ENCODE measurements around the gene IL1RAP. TPM values are rescaled to one million over a fixed set of nuclear protein-coding genes. Genes with fewer than 3 reads are reported as not detected.

IL1RAP gene
- total and polyA plus RNA-seq, 2 donors (not counting 3 experiments of a cell fraction or from before 2014, with no cell fraction given): 4.3 to 9.2 TPM

GRCh38 chr3:190589326-190589725 lies 75.4 kb downstream of the IL1RAP start:
- H3K9me1 ChIP-seq (replicated peaks; ENCODE audit: control insufficient read depth, extremely low read depth, insufficient read depth, low read length): no peaks in the 10 kb centered on the region
- peaks cover 7% of the 10 kb centered on the region for H3K4me1 ChIP-seq (ENCODE audit: control insufficient read depth, extremely low read depth, insufficient read depth, low read length)
- no peaks in the 10 kb centered on the region for H3K79me2 ChIP-seq (ENCODE audit: control insufficient read depth, insufficient read depth, low read length)
- H3K4me2 ChIP-seq (ENCODE audit: insufficient read depth, low read length): no peak overlapping the region
- no peaks in the 10 kb centered on the region for H3K36me3 ChIP-seq (ENCODE audit: control insufficient read depth in 2 of 2, extremely low read depth in 1 of 2, insufficient read depth in 2 of 2, low read length in 2 of 2)
- POLR2A ChIA-PET: no interaction called here
- H3K27ac ChIP-seq (ENCODE audit: insufficient read depth, low read depth, low read length): no peak overlapping the region
- FAIRE-seq (no peak), DNase-seq (ENCODE audit: low read depth, low spot score) (no peak)
- TF ChIP-seq MYC (IDR thresholded peaks at IDR 0.05; ENCODE audit: low read depth, low read length): no peak
- no peak for TF ChIP-seq FOS (IDR thresholded peaks at IDR 0.05; ENCODE audit: borderline replicate concordance, insufficient read depth, low read length)
- TF ChIP-seq EZH2 (IDR thresholded peaks at IDR 0.05; ENCODE audit: borderline replicate concordance, low read depth, low read length, severe bottlenecking): no peak
- no peak for TF ChIP-seq MAX (IDR thresholded peaks at IDR 0.05; ENCODE audit: insufficient read depth, insufficient read length)
- TF ChIP-seq GATA2 (IDR thresholded peaks at IDR 0.05; ENCODE audit: insufficient read depth, insufficient read length, low read depth, low read length): no peak
- TF ChIP-seq CTCF (IDR thresholded peaks at IDR 0.05; ENCODE audit: extremely low read depth in 1 of 2, insufficient read depth in 1 of 2, low read depth in 1 of 2, low read length in 2 of 2): no peak
- TF ChIP-seq POLR2A (IDR thresholded peaks at IDR 0.05; ENCODE audit: low read depth, low read length): no peak
- no peak for TF ChIP-seq POLR2AphosphoS5 (IDR thresholded peaks at IDR 0.05; ENCODE audit: insufficient read depth, low read depth, low read length)
- TF ChIP-seq JUN (IDR thresholded peaks at IDR 0.05; ENCODE audit: borderline replicate concordance, insufficient read depth, insufficient read length, low read depth): no peak
- dilution Hi-C loops (cut with MboI; ENCODE audit: extremely low pct_ligation_motif_present, low sequenced_read_pairs): no loop called here
- no peak overlapping the region for H3K9ac ChIP-seq (replicated peaks; ENCODE audit: extremely low read depth, insufficient read depth, low read length)
- no peaks in the 10 kb centered on the region for H4K20me1 ChIP-seq (replicated peaks; ENCODE audit: control insufficient read depth, extremely low read depth, insufficient read depth, low read length)
- H2AFZ ChIP-seq (ENCODE audit: low read depth, low read length): no peak overlapping the region
- no peaks in the 10 kb centered on the region for H3K27me3 ChIP-seq (ENCODE audit: control insufficient read depth in 2 of 2, insufficient read depth in 2 of 2, low read length in 2 of 2)
- no TSS peak for BruUV-seq (replicated peaks)
- CTCF ChIA-PET: no interaction called here
- intact Hi-C loops (cut with micrococcal nuclease): no loop called here
- no peak overlapping the region for H3K4me3 ChIP-seq (replicated peaks in 1 of 3; ENCODE audit: insufficient read depth in 1 of 3, low read depth in 1 of 3, low read length in 3 of 3)
- no peaks in the 10 kb centered on the region for H3K9me3 ChIP-seq (replicated peaks; ENCODE audit: control insufficient read depth, insufficient read depth, low read length)

Data from endothelial cell of umbilical vein (primary cell).